HepG2 (cell line): Measurements from ENCODE around the gene ABCG5.

ENCODE experiments used
- KLF15 ChIP-seq: sonication (generic); formaldehyde crosslinking; IDR thresholded peaks from 2 replicates; pipeline ENCODE4 v1.8.1; 2023; ENCODE audit warnings: borderline replicate concordance, mild to moderate bottlenecking, inconsistent platforms, missing genetic modification reagents, mixed read lengths
- SMAD3 ChIP-seq: sonication (generic); formaldehyde crosslinking; IDR thresholded peaks from 2 replicates; pipeline ENCODE4 v1.4.0; 2020; ENCODE audit warnings: missing genetic modification reagents
- SMC3 ChIP-seq: IDR thresholded peaks from 2 replicates; pipeline ENCODE4 v1.6.1; 2011; ENCODE audit warnings: low read length, improper control_type of control experiment
- ZNF121 ChIP-seq: sonication (generic); formaldehyde crosslinking; IDR thresholded peaks from 2 replicates; pipeline ENCODE4 v1.5.0; 2020; ENCODE audit warnings: mild to moderate bottlenecking, missing genetic modification reagents
- TF ChIP-seq, protein P1 (sequence below): sonication (generic); formaldehyde crosslinking; conservative IDR thresholded peaks from 2 replicates; pipeline ENCODE4 v1.4.0; 2020; ENCODE audit warnings: missing genetic modification reagents

DNA sequence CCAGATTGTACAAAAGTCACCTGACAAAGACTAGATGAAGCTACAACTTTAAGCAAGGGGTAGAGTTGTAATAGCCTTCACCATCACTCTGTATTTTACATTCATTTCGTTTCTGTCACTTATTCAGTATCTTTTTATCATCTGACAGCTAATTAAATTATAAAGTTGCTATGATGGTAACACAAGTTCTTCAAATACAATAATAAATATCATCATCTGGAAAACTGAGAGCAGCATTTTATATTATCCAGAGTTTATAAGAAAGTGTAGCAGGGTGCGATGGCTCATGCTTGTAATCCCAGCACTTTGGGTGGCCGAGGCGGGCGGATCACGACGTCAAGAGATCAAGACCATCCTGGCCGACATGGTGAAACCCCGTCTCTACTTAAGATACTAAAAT is 43.7 kb downstream of the ABCG5 start:
- TF ChIP-seq SMC3 (no peak), KLF15 (CRISPR knock-in tag) (no peak), ZNF121 (no peak), SMAD3 (CRISPR knock-in tag) (no peak)
- TF ChIP-seq, protein P1, sequence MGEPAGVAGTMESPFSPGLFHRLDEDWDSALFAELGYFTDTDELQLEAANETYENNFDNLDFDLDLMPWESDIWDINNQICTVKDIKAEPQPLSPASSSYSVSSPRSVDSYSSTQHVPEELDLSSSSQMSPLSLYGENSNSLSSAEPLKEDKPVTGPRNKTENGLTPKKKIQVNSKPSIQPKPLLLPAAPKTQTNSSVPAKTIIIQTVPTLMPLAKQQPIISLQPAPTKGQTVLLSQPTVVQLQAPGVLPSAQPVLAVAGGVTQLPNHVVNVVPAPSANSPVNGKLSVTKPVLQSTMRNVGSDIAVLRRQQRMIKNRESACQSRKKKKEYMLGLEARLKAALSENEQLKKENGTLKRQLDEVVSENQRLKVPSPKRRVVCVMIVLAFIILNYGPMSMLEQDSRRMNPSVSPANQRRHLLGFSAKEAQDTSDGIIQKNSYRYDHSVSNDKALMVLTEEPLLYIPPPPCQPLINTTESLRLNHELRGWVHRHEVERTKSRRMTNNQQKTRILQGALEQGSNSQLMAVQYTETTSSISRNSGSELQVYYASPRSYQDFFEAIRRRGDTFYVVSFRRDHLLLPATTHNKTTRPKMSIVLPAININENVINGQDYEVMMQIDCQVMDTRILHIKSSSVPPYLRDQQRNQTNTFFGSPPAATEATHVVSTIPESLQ (CRISPR knock-in tag), result no peak
